Keratinocyte (primary cell): ENCODE data around the gene FBN1.
A peak's percentile ranks its signal among the peaks of the same experiment; 100 is the strongest.

Experiments
- EZH2 ChIP-seq: IDR thresholded peaks from one replicate; pipeline ENCODE4 v1.6.1; 2012; ENCODE audit warnings: inconsistent platforms, mild to moderate bottlenecking, low read length, moderate library complexity
- TF ChIP-seq, protein P1 (sequence below), 3 experiments: IDR thresholded peaks in 1 of 3; conservative IDR thresholded peaks in 1 of 3; optimal IDR thresholded peaks in 1 of 3; 2 replicates in 2 of 3; 3 replicates in 1 of 3; pipeline versions ENCODE3 to v1.5.1; 2011; ENCODE audit warnings: low read length in 3 of 3, mild to moderate bottlenecking in 3 of 3, moderate library complexity in 2 of 3, control low read depth in 1 of 3, inconsistent platforms in 1 of 3; ENCODE audit not compliant: insufficient read depth in 2 of 3; ENCODE audit errors: extremely low read depth in 1 of 3

DNA sequence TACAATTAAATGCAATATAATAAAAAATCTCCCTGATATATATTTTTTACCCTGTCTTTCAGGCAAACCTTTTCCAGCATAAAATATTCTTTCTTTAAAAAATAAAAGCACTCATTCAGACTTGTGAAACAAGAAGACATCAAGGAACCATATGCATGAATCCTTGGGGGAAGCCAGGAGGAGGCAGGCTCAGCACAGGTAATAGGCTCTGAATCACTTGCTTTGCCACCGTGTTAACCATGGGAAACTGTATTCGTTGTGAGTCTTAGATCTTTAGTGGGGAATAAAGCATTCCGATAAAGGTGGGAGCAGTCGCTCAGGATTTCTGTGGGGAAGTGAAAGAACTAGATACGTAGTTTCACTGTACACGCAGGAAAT lies 42.4 kb downstream of the FBN1 start:
- TF ChIP-seq, protein P1, sequence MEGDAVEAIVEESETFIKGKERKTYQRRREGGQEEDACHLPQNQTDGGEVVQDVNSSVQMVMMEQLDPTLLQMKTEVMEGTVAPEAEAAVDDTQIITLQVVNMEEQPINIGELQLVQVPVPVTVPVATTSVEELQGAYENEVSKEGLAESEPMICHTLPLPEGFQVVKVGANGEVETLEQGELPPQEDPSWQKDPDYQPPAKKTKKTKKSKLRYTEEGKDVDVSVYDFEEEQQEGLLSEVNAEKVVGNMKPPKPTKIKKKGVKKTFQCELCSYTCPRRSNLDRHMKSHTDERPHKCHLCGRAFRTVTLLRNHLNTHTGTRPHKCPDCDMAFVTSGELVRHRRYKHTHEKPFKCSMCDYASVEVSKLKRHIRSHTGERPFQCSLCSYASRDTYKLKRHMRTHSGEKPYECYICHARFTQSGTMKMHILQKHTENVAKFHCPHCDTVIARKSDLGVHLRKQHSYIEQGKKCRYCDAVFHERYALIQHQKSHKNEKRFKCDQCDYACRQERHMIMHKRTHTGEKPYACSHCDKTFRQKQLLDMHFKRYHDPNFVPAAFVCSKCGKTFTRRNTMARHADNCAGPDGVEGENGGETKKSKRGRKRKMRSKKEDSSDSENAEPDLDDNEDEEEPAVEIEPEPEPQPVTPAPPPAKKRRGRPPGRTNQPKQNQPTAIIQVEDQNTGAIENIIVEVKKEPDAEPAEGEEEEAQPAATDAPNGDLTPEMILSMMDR (optimal IDR thresholded peaks at IDR 0.05 in 1 of 3, IDR thresholded peaks at IDR 0.05 in 1 of 3, conservative IDR thresholded peaks at IDR 0.05 in 1 of 3; ENCODE audit: extremely low read depth in 1 of 3, insufficient read depth in 2 of 3, low read length in 3 of 3), result peak in 2 of 3 experiments; percentile 21 to 42
- no peak for TF ChIP-seq EZH2
